CD4-positive, alpha-beta T cell treated with Interleukin-17A for 1 hour (primary cell): ENCODE data around the gene RASA3.

Experiments used
- DNase-seq: peaks from one replicate; pipeline ENCODE4 v3.0.0-alpha.2; 2020

RASA3 gene

DNA sequence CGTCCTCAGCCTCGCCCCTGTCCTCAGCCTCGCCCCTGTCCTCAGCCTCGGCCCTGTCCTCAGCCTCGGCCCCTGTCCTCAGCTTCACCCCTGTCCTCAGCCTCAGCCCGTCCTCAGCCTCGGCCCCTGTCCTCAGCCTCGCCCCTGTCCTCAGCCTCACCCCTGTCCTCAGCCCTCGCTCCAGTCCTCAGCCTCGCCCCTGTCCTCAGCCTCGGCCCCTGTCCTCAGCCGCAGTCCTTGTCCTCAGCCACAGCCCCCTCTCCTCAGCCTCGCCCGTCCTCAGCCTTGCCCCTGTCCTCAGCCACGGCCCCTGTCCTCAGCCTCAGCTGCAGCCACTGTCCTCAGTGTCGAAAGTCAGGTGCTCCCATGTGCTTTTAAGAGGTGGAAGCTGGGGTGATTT is 169.0 kb downstream of the RASA3 start:
- DNase-seq = no peak

- DNase-seq = no peak
These were observed 169.4 kb downstream of the RASA3 start for GRCh38 chr13:113962975-113963374.

DNA sequence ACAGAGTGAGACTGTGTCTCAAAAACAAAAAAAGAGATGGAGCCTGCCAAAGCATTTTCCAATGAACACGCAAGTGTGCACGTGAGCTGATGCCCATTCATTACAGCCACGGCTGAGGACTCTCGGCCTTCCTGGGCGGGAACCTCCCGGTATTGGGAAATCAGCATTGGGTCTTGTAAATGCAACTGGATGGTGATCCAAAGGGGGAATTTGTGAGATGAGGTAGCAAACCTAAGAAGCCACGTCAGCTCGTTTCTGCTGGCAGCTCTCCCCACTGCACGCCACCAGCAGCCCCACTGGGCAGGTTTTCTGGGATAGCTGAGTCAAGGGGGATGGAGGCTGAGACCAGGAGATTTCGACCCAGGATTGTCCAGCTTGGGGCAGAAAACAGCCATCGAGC is 170.0 kb downstream of the RASA3 start:
- DNase-seq = no peak

DNA sequence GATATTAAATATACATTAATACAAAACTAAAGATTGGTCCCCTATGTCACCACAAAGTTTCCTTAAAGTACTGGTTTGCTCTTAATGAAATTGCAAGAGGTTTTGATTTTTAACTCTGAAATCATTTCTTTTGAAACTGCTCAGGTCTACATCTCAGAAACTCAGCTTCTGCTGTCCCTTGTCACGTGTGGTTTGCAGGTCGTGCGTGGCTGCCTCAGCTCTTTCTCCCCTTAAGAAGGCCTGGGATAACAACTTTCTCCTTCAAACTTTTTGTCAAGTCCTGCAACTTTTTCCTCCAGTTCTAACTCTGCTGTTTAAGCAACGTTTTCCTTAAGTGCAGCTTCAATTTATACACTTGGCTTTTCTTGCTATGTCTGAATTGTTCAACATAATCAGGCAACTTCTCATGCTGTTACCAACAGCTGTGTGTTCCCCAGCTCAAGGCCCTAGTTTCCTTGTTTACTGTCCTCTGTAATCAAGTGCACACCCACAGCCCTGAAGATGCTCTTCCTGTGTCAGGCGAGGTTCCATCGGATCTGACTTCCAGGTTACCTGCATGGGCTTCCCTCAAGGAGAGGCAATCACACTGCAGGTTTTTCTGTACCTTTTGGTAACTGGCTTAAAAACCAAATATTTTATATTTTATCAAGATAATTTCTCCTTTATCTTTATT is 172.0 kb downstream of the RASA3 start:
- no peak for DNase-seq

GRCh38 chr13:113959198-113959597 is 173.2 kb downstream of the RASA3 start:
- DNase-seq = no peak

- no peak for DNase-seq
These were observed 174.1 kb downstream of the RASA3 start for GRCh38 chr13:113958373-113958772.

DNA sequence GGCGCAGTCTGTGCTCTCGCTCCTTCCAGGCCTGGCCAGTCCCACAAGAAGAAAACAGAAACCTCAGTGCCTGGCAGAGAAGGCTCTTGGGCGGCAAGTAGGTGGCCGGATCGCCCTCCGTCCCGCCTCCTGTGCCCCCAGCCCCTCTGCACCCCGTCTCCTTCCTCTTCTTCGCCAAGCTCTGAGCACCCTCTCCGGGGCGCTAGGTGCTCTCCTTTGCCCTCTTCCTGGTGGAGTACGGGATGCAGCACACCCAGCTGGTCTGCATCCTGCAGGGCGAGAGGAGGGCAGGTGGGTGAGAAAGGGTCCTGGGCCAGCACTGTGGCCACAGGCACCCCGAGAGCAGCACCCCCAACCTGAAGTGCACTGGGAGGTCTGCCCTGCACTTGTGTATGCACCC is 175.9 kb downstream of the RASA3 start:
- DNase-seq = no peak

DNA sequence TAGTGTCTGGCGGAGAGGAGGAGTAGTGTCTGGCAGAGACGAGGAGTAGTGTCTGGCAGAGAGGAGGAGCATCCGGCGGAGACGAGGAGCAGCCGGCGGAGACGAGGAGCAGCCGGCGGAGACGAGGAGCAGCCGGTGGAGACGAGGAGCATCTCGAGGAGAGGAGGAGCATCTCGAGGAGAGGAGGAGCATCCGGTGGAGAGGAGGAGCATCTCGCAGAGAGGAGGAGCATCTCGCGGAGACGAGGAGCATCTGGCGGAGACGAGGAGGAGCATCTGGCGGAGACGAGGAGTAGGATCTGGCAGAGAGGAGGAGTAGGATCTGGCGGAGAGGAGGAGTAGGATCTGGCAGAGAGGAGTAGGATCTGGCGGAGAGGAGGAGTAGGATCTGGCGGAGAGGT is 176.7 kb downstream of the RASA3 start:
- DNase-seq = no peak

- no peak for DNase-seq
These were observed 177.2 kb downstream of the RASA3 start for GRCh38 chr13:113955235-113955634.

DNA sequence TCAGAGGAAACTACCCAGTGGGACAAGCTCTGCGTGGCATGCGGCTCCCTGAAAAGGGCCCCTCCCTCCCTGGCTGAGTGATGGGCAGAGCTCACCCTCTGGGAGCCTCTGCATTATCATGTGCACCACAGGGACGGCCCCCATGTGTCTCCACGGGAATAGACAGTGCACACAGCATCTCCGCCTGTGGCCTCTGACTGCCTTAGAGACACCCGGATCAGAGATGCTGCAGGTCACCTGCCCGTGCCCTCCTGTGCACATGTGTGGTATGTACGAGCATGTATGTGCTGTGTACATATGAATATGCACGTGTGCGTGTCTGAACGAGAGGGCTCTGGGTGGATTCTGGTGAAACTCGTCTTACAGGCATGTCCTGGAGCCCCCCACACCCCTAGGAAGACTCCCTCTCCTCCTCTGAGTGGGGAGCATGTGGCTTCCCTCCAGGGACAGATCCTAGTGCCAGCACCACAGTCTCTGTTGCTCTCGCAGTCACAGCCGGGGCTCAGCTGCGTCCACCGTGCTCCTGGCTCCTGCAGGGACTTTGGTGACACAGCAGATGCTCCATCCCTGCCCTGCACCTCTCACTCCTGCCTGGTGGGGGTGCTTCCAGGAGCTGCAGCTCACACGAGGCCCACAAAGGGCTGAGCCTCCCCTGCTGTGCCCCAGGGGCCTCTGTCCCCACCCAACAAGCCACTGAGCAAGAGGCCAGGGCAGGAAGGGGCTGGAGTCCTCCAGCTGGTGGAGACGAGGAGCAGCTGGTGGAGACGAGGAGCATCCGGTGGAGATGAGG is 178.2 kb downstream of the RASA3 start:
- DNase-seq = no peak

GRCh38 chr13:113953561-113953960 is 178.9 kb downstream of the RASA3 start:
- DNase-seq = no peak

DNA sequence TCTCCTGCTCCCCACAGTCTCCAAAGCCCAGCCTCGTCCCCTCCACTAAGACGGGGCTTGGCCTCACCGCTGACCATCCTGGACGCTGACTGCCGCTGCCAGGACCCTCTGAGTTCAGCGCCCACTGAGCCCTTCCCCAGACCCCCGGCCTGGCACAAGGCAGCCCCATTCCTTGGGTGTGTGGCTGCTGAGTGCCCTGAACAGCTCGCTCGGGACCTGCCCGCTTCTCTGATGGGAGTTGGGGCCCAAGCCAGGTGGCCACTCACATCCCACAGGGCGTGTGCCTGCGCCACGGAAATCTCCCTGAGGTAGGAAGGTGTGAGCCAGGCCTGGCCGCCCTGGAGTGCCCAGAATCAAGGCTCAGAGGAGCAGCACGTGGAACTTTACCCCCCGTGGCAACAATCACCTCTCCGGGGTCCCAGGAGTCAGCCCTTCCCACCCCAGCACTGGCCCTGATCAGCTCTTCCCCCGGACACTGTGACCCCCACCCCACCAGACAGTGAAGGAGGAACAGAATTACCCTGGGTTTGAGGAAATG is 179.4 kb downstream of the RASA3 start:
- no peak for DNase-seq

DNA sequence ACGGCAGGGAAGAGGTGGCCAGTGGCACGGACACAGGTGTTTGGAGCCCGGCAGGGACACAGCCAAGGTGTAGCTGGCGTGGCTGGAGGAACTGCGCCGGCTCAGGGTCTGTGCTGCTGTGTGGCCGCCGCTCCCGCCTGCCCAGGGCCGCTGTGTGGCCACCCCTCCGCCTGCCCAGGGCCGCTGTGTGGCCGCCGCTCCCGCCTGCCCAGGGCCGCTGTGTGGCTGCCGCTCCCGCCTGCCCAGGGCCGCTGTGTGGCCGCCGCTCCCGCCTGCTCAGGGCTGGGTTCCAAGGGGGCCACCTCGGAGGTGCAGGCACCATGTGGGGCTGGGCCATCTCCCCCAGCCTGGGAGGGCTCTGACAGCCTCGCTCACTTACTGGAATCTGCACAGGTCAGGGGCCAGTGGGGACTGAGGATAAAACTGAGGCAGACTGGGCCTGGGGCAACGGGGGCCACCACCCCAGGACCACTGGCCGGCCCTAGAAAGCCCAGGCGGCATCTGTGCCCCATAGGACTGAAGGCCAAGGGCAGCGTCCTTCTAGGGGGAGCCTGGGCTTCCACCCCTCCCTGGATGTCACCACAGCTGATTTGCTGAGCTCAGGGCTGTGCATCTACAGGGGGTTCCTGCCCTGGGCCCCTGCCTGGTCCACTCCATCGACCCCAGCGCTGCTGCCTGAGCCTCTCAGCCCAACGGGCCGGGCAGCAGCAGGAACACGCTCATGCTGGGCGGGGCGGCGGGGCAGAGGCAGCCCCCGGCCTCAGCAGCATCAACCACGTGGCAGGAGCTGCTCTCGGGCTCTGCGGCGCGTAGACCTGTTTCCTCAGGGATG is 180.1 kb downstream of the RASA3 start:
- no peak for DNase-seq

- DNase-seq = peak; percentile 43
These were observed 181.0 kb downstream of the RASA3 start for GRCh38 chr13:113951246-113951999.

DNA sequence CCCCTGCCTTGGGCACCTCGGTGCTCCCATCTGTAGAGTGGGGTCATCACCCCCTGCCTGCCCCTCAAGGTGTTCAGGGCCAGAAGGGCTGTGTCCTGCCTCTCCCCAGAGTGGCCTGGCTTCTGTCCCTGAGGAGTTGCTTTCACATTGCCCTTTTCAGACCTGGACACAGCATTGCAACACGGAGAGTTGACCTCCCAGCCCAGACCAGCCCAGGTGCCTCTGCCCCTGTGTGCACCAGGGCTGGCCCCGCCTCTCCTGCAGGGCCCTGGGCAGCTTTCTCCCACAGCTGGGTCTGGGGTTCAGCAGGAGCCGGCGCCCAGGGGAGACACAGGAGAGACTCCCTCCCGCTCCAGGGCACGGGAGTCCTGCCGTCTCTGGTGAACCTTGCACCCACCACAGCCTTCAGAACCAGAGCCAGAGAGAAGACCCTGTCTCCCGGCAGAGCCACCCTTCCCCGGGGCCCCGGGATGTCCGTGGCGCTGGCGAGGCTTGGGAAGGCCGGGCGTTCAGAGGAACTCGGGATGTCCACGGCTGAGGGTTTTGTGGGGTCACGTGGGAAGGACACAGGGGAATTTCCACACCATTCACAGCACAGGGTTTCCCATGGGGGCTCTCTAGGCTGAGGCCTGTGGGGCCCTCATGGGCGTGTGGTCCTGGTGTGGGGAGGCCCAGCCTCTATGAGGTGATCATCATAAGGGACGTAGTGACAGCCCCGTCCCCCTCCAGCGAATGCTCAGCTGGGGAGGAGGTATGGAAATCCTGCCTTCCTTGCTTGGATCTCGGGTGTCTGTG is 181.8 kb downstream of the RASA3 start:
- DNase-seq = no peak

DNA sequence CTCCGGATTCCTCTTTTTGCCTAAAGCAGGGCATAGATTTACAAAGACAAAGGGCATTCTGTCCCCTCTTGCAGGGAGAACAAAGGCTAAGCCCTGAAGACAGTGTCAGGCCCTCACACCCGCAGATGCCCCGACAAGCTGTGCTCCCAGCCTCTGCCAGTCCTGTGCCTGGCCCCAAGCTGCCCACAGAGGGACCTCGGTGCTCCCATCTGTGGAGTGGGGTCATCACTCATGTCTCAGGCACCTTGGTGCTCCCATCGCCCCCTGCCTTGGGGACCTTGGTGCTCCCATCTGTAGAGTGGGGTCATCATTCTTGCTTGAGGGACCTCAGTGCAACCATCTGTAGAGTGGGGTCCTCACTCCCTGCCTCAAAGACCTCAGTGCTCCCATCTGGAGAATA is 182.9 kb downstream of the RASA3 start:
- DNase-seq = no peak

- no peak for DNase-seq
These were observed 184.2 kb downstream of the RASA3 start for GRCh38 chr13:113948034-113948742.

- DNase-seq = no peak
These were observed 185.0 kb downstream of the RASA3 start for GRCh38 chr13:113947311-113948033.

DNA sequence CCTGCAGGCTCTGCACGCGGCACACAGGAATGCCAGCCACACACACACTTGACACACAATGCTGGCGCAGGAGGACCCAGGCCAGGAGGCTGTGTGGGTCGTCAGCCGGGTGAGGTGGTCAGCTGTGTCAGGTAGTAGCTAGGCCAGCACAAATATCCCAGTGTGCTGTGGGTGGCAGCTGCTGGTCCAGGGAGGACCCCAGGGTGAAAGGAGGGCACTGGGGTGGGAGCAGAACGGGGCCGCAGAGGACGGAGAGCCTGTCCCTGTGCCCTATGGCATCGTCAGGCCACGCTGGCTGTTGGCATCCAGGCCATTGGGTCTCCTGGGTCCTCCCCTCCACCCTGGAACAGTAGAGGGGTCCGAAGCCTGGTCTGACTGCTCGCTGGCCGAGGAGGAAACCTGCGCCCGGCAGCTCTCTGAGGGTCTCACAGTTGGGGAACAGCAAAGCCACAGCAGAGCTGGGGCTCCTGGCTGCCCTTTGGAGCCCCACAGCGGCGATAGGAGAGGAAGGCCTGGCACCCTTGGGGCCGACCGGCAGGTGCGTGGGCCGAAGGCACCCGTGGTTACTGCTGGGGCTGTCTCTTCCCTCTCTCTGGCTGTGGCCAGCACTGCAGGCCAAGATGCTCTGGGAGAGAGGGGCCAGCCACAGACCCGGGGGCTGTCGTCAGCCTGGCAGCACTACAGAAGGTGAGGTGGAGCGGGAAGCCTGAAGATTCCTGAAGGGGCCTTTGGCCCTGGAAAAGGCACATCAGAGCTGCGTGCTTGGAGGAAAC is 185.8 kb downstream of the RASA3 start:
- DNase-seq = no peak
